NCI-H2196 (cell line): ENCODE measurements around the gene AFF1.
A peak's percentile ranks its signal among the peaks of the same experiment; 100 is the strongest.
"Not testable (repeated sequence)": the region's sequence is repeated elsewhere in the genome, so short reads cannot be mapped to it uniquely, and the experiment has no call there.

ENCODE experiments used
- DNase-seq: peaks from one replicate; lab custom pipeline; 2025; ENCODE audit not compliant: unreplicated experiment; lab: John Stamatoyannopoulos, UW

The AFF1 gene

DNA sequence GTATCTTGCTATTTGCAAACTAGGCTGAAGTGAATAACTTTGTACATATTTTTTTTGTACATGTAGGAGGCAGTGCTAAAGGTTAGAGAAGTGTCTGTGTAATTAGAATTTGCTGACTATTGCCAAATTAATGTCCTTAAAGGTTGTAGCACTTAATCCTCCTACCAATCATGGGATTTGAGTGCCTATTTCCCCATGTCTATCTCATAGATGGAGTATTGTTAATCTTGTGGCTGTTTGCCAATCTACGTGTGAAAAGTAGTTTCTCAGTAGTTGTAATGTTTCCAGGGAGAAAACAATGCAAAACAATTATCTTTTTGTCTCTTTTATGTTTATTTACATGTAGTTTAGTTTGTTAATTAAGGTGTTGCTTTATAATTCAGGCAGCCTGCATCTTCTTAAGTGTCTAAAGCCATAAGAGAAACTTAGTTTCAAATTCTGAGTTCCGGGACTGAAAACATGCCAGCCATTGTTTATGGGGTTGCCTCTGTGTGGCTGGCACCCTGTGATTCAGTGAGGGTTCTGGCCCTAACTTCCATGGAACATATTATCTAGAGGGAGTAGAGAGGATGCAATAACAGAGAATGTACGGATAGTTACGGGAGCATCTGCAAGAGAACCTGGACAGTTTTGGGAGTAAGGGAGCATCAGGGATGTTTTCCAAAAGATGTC, 143.2 kb downstream of the AFF1 start:
- no peak for DNase-seq

DNA sequence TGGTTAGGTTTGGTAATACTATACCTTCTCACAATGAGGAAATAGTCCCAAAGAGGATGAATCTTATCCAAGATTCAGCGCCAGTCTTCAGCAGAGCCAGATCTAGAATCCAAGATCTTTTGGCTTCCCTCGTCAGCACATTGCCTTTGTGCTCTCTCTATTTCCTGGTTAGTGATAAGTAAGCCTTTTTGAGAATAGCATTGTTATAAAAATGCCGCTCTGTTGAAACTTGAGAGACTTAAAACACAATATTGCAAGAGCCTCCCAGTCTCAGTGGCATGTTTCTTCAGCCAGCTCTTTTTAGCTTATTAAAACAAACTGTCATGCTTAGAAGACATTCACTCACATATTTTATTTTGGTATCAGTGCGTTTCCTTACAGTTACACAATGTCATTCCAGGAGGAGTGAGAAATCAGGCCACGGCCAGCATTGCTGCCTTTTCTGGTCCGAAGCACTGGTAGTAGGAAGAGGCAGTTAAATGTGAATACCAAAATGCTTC, 144.2 kb downstream of the AFF1 start:
- DNase-seq: no peak

DNA sequence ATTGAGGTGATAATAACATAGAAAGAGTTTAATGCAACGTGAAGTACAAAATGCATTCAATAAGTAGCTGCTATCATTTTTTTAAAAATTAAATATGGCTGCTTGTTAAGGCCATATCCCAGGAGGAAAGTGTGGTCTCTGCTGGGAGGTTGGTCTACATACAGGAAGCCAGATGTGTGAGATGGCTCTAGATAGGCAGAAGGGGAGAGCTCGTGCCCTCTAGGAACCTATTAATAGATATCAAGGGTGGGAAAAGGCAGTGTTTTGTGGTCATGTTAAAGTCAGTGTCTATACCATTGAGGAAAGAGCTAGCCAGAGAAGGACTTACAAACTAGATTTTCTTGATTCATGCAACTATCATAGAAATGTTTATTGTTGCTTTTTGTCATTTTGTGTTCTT, 145.2 kb downstream of the AFF1 start:
- no peak for DNase-seq

DNA sequence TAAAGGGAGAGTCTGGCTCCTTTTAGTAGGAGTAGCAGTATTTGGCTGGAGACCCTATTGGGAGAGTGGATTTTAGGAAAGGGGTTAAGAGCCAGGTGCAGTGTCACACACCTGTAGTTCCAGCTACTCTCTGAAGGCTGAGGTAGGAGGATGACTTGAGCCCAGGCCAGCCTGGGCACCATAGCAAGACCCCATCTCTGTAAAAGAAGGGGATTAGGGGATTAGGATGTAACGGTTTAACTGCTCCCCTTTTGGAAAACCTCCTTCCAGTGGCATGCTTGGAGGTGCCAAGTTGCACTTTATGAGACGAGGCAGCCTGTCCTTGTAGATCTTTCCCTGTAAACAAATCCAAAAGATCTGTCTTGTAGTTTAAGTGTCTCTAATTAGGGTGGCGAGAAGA, 145.7 kb downstream of the AFF1 start:
- no peak for DNase-seq

DNA sequence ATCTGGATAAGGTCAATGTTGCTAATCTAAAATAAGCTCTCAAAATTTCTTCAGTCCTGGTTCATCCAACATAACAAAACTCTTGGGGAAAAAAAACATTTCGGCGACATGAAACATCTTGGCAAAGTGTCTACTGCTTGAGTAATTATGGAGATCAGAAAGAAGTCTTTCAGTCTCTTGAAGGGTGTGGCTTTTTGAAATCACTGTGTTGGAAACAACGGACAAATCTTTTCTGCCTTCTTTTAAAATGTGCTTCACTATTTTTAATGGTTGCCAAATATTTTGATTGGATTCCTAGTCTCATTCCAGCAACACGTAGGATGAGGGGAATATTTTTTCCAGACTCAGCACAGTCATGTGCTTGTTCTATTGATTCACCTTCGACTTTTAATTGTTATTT, 147.0 kb downstream of the AFF1 start:
- no peak for DNase-seq

DNA sequence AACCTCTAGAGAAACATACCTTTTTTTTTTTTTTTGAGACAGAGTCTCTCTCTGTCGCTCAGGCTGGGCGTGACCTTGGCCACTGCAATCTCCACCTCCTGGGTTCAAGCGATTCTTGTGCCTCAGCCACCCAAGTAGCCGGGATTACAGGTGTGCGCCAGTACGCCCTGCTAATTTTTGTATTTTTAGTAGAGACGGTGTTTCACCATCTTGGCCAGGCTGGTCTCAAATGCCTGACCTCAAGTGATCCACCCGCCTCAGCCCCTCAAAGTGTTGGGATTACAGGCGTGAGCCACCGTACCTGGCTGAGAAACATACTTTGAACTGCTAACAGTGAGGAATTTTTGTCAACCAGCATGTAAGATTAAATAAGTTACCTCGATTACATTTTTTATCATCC, 150.9 kb downstream of the AFF1 start:
- not testable (repeated sequence) for DNase-seq

DNA sequence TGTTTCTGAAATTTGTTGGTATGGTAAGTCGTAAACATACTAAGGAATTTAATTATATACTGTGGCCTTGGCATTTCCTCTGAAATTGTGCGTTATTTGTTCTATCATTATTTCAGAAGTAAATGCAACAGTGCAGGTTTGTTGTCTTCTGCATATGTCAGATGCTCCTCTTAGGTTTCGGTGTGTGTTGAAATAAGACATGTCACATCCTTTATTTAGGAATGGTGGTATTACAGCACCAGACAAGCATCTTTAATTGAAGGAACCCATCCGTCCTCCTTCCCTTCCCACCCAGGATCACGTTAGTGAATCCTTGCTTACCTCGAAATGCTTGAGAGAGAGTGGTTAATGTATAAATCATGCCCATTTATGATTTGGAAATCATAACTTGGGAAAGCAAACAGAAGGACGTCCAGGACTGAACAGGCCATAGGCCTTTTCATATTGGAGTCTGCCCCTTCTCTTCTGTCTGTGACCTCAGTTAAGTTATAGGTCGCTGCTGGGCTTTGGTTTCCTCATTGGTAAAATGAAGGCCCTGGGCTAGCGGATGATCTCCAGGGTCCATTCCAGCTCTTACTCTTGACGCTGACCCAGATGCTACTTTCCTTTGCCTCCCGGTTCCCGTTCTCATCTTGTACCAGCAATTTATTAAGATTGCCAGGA, 151.5 kb downstream of the AFF1 start:
- no peak for DNase-seq

DNA sequence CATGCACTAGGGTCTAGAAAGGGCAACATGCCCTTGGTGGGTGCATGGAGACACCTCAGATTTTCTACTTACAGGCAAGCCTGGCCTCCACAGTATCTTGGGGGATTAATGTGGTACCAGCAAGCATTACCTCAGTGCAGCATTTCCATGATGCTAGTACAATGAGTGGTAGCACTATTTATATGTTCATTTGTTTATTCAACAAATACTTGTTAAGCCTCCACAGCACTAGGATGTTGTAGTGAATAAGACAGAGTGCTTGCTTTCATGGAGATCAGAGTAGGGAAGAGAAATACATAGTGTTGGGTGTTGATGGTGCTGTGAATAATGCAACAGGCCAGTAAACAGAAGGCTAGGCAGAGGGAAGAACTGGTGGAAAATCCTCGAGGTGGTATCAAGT, 152.2 kb downstream of the AFF1 start:
- DNase-seq: no peak

DNA sequence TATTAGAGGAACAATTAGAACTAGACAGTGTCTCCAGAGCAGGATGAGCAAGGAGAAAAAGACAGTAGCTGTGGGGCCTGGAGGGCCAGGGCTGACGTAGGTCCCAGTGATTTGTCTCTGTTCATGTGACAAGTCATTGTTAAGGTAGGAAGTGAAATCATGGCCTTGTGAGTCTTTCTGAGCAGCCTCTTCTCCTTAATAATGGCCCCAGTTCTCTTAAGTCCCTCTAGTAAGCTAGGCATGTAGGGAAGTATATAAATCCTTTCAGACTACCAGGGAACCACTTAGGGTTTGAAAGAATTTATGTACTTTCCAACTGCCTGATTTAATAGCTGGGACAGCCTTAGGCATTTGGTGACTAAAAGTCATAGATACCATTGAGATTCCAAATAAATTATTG, 152.6 kb downstream of the AFF1 start:
- DNase-seq: no peak

DNA sequence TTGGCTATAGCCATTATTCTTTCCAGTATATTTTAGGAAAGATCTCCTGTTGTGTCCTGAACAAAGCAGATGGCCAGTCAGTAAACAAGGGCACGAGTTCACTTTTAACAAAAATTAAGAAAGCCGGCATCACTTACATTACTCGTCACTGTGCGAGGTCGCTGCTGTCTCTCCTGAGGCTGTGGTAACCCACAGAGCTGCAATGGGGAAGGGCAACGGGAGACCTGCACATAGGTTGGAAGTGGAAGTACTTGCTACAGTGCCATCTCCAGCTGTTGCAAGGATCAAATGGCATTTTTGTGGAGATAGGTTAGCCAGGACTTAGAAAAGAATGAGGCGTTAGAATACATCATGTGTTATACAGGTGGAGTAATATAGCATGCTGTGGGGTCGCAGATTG, 153.4 kb downstream of the AFF1 start:
- DNase-seq: no peak

DNA sequence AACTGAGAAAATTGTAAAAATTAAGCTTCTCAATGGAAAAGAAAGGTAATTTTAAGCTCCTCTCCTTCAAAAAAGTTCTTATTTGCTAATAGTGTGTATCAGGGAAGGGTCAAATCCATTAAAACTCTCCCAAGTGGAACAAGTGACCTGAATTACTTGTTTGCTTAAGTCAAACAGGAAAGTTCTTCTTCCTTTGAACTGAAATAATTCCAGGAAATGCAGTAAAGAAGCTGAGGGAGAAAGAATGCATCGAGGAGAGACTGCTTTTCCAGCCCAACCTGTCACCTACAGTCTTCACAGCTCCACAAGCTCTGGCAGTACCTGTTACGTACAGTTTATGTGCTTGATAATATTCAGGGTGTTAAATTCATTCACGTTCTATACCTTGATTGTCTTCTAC, 154.6 kb downstream of the AFF1 start:
- DNase-seq: no peak

DNA sequence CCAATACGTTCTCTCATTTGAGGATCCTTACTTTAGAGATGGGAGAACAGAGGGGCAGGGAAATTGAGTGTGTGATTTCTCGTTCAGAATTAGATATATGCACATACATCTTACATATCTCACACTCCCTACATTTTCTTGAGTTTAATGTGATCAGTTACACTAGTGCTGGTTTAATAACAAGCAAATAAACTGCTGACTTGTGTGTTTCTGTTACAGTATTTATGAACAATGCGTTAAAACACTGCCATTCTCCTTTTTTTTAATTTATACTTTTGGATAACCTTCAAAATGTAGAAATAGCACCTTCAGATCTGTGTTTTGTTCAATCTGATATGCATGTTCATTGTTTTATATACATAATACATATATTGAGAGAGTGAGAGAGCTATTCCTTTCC, 155.5 kb downstream of the AFF1 start:
- no peak for DNase-seq

DNA sequence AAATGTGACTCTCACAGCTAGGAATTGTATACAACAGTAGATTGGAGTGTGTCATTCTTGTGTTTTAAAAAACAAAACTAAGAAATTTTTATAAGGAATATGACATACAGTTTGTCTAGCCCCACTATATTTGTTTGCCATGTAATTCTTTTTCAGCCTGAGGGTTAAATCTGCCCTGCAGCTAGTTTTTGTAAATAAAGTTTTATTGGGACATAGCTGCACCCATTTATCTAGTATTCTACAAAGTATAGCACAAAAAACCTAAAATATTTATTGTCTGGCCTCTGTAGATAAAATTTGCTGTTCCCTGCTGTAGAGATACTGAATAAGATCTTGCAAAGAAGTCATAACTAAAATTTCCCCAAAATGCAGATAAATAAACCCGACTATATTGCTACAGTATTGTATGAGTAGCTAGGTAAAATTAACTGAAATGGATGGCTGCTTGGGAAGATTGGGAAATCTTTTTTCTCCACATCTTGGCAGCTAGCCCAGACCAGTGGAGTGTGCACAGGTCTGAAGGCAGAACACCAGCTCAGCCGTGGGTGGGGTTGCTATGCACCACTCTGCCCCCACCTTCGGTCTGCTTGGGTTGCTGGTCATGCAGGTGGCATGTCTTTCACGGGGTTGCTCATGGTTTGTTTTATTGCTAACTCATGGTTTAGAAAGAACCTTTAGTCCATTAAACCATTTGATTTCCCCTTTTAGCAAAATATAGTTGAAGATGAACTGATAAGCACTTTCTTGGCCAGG, 157.8 kb downstream of the AFF1 start:
- DNase-seq: peak; percentile 61

DNA sequence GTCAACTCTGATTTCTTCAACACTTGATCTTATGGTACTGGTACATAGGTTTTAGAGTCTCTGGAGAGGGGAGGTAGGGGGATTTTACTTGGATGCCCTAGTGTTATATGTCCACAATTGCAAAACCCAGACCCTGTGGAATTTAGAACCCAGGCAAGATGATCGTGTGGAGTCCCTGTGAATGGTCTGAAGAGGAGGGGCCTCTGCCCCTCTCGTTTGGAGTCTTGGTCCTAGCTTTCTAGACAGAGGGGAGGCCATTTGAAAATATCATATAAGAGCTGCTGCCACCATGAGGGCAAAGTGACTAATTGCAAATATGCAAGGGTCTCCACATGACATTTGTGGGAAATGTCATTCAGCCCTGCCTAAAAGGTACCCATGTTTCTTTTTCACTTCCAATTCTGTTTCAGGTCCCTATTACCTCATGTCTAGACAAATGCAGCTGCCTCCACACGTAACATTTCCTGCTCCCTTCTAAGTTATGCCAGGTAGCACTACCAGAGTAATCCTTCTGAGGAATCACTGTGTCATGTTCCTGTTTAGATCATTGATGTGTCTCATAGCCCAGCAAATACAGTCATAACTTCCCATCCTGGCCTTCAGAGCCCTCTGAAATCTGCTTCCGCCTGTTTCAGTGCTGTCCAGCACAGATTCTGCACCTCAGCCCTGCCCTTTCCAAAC, 158.8 kb downstream of the AFF1 start:
- peak; percentile 13 for DNase-seq

DNA sequence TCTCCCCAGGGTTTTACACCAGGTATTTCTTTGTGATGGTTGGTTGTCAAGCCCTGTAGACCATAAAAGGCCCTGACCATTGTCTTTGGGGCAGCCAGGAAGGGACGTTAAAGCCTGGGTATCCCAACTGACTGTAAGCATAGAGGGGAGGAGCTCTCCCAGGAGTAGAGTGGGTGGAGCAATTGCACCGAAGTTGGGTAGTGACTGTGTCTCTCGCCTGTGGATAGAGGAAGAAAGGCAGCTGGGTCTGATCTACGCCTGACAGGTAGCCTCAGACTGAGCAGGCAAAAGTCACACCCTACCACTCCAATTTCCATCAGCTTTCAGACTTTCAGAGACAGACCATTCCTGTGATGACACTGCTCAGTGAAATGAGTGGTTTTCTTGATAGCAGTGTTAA, 162.3 kb downstream of the AFF1 start:
- DNase-seq: no peak

DNA sequence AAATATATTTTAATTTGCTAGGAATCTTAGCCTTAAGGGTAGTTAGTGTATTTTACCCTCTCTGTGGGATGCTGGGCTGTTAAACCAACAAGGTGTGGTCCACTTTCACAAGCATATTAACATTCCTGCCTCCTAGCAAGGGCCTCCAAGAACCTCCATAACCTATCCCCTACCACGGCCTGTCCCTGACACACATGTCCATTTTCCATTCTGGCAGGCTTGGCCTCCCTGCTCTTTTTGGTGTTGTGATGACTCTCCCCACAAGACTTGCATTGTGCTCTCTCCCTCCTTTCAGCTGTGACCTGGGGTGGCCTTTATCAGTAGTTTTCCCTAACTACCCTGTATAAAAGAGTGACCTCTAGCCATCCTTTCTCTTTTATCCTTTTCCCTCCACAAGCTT, 165.4 kb downstream of the AFF1 start:
- DNase-seq: no peak

DNA sequence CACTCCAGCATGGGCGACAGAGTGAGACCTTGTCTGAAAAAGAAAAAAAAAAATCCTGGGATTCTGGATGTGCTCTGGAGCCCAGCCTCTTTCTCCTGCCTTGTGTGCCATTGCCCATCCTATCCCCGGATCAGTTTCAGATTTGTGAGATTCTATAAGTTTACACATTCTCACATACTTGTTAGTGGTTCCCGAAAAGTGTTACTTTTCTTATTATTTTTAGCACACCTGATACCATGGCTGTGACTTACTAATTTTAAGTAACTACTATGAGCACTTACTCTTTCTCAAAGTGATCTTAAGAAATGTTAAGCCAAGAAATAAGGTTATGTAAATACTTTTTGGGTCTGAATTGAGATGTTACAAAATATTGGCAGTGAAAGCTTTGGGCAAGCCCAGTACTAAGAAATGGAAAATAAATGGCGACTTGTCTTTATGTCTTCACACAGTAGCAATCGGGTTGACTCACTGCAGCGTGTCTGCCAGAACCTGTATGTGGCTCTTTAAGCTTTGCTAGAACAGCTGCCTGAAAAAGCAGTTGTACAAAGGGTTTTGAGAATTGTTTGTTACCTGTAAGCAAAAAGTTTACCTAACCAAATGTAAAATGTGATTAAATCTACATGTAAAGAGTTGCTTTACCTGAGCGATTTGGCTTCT, 166.9 kb downstream of the AFF1 start:
- no peak for DNase-seq

DNA sequence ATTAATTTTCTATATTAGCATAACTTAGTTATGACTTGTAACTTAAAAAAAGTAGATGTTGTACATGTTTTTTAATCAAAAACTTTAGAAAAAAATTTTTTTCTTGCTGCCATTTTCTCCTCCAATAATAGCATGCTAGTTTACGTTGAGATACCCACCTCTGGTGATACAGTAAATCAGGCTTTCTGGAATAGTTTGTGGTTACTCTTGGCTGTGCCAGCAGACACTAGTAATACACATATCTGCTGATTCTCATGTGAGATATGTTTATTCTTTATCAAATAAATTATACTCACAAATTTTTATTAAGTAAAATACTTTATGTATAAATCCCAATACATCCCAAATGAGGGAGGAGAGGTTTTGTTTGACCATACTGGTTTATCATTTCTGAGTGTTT, 168.3 kb downstream of the AFF1 start:
- DNase-seq: no peak

DNA sequence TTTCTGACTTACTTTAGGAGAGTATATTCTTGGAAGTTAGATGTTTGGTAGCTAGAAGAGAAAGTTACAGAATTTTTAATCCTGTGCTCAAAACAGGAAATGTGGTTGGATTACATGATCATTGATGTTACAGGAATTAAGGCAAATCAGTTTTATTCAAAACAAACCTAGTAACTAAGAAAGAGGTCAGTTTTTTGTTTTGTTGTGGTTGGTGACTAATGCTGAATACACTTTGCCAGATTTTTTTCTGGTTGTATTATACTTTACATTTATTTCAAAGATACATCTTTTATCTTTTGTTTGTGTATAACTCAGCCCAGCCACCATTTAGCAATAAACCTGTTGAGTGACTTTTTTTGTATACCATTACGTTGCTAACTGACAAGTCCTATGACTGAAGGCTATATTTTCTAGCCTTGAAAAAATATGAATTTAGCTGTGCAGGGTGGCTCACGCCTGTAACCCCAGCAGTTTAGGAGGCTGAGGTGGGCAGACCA, 168.9 kb downstream of the AFF1 start:
- no peak for DNase-seq

DNA sequence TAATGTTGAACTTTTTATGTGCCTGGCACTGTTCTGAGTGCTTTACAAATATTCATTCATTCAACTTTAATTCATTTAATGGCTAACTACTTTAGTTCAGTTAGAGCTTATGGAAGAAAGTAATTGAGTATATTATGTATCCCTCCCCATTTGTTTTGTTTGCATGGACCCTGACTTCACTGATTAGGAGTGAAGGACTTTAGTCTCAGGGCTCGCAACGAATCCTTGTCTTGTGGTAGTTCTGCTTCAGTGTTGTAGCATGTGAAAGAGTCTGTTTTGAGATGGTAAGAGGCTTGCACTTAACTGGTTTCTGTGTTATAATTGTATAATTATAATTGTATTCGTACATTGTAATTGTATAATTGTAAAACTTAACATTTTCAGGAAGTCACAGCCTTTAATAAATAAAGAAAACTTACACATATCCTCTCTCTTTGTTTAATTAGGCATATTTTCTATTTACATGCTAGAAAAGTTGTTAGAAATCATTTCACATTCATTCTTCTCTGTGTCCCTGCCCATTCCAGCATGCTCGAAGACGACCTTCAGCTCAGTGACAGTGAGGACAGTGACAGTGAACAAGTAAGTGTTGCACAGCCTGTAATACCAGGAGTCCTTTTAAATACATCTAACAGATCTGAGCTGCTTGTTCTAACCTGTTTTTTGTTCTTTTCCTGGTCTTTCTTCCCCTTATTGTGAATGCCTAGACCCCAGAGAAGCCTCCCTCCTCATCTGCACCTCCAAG, 170.5 kb downstream of the AFF1 start:
- DNase-seq: no peak
